Lower lobe of right lung (tissue), 2 donors: Measurements from ENCODE around the gene KCNJ9. TPM values are rescaled to one million over a fixed set of nuclear protein-coding genes. Genes with fewer than 3 reads are reported as not detected.

Source experiments
- ATAC-seq, 2 donors: fragments of 200-7000 bp; cut with Tn5 transposase; one replicate each; pipeline ENCODE4 v1.9.1; 2020 to 2022; ENCODE audit warnings: mild to moderate bottlenecking in 2 of 2, moderate library complexity in 2 of 2
- DNase-seq: peaks from one replicate; pipeline ENCODE4 v3.0.0-alpha.2; 2020
- H3K27ac ChIP-seq: fragments of 200-600 bp; one replicate; pipeline ENCODE4 v1.8.0; 2022
- H3K27me3 ChIP-seq: fragments of 200-600 bp; one replicate; pipeline ENCODE4 v1.8.0; 2022; ENCODE audit warnings: low read depth
- H3K36me3 ChIP-seq: fragments of 200-600 bp; one replicate; pipeline ENCODE4 v1.8.0; 2022; ENCODE audit warnings: mild to moderate bottlenecking
- H3K4me1 ChIP-seq: fragments of 200-600 bp; one replicate; pipeline ENCODE4 v1.8.0; 2022
- H3K4me3 ChIP-seq: fragments of 200-600 bp; one replicate; pipeline ENCODE4 v1.8.0; 2022; ENCODE audit warnings: mild to moderate bottlenecking
- H3K9me3 ChIP-seq: fragments of 200-600 bp; one replicate; pipeline ENCODE4 v1.8.0; 2022
- intact Hi-C: fragments of 100-400 bp; cut with DNase I; formaldehyde crosslinking; loops from one replicate; pipeline ENCODE4 v1.11.0; 2022
- total RNA-seq: library from RNA; stranded (reverse); fragmentation: NEBNext Ultra II Directional; extraction: Animal tissue kit (Norgen Biotek cat#: 25700); gene quantifications from one replicate; pipeline ENCODE4 v1.2.1, GENCODE V29; 2021
- TF ChIP-seq, protein P1 (sequence below): fragments of 200-600 bp; IDR thresholded peaks from one replicate; pipeline ENCODE4 v1.8.0; 2022; ENCODE audit warnings: antibody characterized with exemption, mild to moderate bottlenecking
- donor health status: DM: no; HTN: yes; CAD: no; lungs with severe emphysema.

The KCNJ9 gene
- total RNA-seq, 1 donor from 2014 or later, result not detected

- peaks cover 31% of the 10 kb centered on the region for H3K4me1 ChIP-seq
- H3K4me3 ChIP-seq, result no peak overlapping the region
- H3K27me3 ChIP-seq, result no peaks in the 10 kb centered on the region
- TF ChIP-seq, protein P1, sequence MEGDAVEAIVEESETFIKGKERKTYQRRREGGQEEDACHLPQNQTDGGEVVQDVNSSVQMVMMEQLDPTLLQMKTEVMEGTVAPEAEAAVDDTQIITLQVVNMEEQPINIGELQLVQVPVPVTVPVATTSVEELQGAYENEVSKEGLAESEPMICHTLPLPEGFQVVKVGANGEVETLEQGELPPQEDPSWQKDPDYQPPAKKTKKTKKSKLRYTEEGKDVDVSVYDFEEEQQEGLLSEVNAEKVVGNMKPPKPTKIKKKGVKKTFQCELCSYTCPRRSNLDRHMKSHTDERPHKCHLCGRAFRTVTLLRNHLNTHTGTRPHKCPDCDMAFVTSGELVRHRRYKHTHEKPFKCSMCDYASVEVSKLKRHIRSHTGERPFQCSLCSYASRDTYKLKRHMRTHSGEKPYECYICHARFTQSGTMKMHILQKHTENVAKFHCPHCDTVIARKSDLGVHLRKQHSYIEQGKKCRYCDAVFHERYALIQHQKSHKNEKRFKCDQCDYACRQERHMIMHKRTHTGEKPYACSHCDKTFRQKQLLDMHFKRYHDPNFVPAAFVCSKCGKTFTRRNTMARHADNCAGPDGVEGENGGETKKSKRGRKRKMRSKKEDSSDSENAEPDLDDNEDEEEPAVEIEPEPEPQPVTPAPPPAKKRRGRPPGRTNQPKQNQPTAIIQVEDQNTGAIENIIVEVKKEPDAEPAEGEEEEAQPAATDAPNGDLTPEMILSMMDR, result no peak
- no peak for ATAC-seq
- intact Hi-C loops, result no loop called here
- no peak overlapping the region for H3K27ac ChIP-seq
- DNase-seq, result no peak
- peaks cover 49% of the 10 kb centered on the region for H3K36me3 ChIP-seq
- no peaks in the 10 kb centered on the region for H3K9me3 ChIP-seq
Measured at GRCh38 chr1:160094806-160095205, 13.5 kb downstream of the KCNJ9 start.

DNA sequence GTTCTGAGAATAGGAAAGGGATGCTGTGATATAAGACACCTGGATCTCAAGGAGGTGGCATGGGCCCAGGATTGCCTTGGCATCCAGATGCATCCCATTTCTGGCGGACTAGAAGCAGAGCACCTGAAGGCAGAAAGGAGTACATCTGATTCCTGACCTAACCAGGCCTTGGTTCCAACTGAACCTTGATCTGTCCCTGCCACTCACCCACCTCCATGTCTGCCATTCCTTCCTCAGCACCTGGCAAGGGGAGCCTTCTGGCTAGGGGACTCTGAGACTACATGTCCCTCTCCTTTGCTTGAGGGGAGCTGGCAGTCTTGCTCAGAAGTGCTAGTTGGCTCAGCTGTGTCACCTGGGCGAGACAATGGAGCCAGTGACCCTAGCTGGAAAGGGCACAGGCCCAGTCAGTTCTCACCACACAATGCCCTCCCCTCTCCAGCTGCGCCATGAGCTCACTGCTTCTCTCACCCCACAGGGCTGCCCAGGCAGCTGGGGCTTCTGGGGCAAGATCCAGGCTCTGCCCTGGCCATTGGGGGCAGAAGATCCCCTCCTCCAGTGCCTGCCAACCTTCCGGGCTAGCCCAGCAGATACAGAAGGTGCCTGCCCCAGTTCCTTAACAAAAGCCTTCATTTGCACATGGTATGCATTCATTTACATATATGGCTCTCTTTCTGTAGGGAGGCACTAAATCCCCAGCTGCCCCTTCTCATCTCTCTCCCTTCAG, 14.2 kb downstream of the KCNJ9 start:
- Histone ChIP-seq H3K9me3 (no peaks in the 10 kb centered on the region), H3K27ac (no peak overlapping the region), H3K4me1 (peaks cover 32% of the 10 kb centered on the region), H3K4me3 (no peak overlapping the region), H3K27me3 (no peaks in the 10 kb centered on the region), H3K36me3 (peaks cover 45% of the 10 kb centered on the region)
- intact Hi-C loops, result no loop called here
- DNase-seq (no peak), ATAC-seq (no peak)
- TF ChIP-seq, protein P1, result no peak

DNA sequence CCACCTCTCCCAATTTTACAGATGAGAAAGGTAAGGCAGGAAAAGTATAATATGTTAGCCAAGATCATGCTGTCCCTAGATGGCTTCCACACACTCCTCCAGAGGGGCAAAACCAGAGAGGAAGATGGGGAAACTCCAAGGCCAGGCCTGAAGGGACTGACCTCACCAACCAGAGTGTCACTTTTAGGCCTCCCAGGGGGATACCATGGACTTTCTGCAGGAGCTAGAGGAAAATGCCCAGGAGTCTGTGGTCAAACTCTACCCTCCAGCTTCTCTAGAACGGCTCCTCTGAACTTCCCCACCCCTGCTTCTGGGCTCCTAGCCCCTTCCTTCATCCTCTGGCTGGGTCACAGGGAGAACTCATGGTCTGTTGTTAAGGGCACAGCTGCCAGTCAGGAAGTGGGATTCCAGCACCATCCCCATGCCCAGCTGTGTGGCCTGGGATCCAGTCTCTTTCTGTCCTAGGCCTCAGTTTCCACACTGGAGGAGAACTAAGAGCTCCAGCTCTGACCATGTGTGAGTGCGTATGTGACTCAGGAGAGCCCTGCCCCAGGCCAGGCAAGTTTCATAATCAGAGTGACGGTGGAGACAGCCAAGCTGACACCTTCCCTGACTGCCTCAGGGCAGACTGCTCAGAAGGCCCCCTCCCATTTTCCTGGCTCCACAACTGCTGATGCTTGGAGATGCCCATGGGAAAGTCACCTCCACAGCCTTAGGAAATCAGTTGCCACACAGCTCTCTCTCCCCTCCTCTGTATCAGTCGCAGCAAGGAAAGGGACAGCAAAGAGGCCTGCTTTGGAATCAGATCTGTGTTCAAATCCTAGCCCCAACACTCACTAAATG, 15.2 kb downstream of the KCNJ9 start:
- Histone ChIP-seq H3K36me3 (peaks cover 35% of the 10 kb centered on the region), H3K27me3 (no peaks in the 10 kb centered on the region), H3K4me1 (peaks cover 36% of the 10 kb centered on the region), H3K27ac (no peak overlapping the region), H3K4me3 (peak overlapping the region; percentile 90), H3K9me3 (no peaks in the 10 kb centered on the region)
- DNase-seq (no peak), ATAC-seq (no peak)
- intact Hi-C loops, result no loop called here
- TF ChIP-seq, protein P1, result no peak

DNA sequence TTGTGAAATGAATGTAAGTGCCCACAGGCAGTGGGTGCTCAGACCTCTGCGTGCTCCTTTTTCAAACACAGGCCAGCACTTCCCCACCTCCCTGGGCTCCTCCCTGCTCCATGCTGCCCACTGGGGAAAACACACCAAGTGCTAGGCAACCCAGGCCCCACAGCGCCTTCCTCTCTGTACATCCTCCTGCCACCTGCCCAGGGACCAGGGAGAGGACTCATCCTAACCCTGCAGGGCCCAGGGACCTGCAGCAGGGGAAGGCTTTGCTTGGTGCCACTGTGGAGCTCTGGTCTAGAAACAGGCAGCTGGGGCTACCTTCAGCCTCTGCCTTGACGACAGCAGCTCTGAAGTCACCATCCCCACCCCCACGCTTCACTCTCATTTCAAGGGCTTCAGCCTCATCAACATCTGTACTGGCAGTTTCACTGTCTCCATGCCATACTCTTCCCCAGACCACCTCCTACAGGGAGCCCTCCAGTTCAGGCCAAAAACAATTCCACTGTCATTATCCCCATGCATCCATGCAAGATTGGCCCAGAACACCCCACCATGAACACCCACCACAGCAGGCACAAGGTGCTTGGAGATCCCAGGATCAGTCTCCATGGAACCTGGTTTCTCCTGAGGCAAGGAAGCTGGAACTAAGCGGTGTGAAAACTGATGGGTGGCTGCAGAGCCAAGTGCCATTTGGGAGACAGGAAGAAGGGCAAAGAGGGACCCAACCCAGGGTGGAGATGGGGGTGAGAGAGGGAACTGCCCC, 16.0 kb downstream of the KCNJ9 start:
- ATAC-seq (no peak), DNase-seq (no peak)
- Histone ChIP-seq H3K9me3 (no peaks in the 10 kb centered on the region), H3K4me1 (peaks cover 37% of the 10 kb centered on the region), H3K4me3 (peak overlapping the region; percentile 90), H3K27me3 (no peaks in the 10 kb centered on the region), H3K27ac (peak overlapping the region; percentile 93), H3K36me3 (peaks cover 27% of the 10 kb centered on the region)
- intact Hi-C loops, result no loop called here
- TF ChIP-seq, protein P1, result no peak
